LNCaP clone FGC (cell line): ENCODE measurements around the gene SEPTIN10.

ENCODE experiments used
- DNase-seq: peaks from one replicate; pipeline ENCODE4 v3.0.0-alpha.2; 2011; ENCODE audit warnings: low read depth
- H3K4me3 ChIP-seq: 2 replicates; pipeline ENCODE4 v1.5.1; 2011; ENCODE audit warnings: mild to moderate bottlenecking, low read depth, low read length, control low read depth
- CTCF ChIP-seq: IDR thresholded peaks from 2 replicates; pipeline ENCODE4 v1.5.1; 2012; ENCODE audit warnings: mild to moderate bottlenecking; ENCODE audit not compliant: control insufficient read depth, insufficient read depth; ENCODE audit errors: extremely low read depth

Gene SEPTIN10

DNA sequence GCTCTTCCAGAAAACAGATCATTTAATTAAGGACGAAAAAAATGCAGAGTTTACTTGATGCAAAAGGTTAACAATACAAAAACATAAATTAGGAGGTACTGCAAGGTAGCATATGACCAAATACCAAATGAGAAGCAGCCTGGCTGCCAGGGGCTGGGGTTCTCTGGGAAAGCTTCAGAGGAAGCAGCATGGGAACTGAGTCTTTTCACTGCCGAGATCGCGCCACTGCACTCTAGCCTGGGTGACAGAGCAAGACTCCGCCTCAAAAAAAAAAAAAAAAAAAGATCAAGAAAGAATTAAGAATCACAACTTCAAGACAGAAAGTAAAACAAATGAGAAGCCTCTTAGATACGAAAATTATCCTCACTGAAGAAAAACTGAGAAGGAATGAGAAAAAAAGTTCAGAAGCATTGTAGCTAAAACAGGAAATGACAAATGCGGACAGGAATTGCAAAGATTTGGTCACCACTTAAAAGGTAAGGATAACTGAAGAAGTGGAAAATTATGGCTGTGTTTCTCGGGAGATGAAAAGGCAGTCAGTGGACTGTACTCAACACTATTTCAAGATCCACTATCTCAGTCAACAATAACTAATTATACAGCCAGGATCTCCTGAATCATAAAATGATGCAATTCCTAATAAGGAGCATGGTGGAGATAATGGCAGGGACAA lies 4.3 kb downstream of the SEPTIN10 start:
- H3K4me3 ChIP-seq = no peak overlapping the region
- no peak for TF ChIP-seq CTCF
- no peak for DNase-seq

DNA sequence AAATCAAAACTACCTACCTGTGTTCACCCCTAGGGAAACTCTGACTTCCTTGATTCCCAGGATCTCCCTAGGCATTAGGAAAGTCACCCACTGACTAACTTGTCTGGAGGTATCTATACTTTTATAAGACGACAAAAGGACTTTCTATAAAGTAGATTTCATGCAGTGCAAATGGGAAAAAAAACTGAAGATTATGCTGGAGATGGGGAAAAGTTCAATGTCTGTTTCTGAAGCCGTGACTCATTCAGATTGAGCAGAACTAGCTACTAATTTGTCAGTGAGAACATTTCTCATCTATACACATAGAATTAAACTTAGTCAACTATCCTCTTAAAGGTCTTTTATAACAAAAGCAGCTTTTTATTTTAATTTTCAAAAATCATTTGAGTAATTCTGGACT lies 6.0 kb downstream of the SEPTIN10 start:
- H3K4me3 ChIP-seq = no peak overlapping the region
- TF ChIP-seq CTCF = no peak
- no peak for DNase-seq

DNA sequence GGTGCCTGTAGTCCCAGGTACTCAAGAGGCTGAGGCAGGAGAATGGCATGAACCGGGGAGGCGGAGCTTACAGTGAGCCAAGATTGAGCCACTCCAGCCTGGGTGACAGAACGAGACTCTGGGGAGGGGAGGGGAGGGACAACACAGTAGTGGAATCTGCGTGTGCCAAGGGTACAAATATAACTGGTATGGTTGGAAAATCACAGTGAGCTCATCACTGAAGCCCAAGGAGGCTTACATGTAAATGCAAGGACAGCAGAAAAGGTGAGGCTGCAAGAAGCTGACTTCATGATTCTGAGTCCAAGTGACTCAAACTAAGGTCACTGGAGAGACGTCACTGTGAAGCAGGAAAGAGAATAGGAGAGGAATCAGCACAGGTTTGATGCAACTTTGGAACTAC lies 9.2 kb downstream of the SEPTIN10 start:
- no peak for TF ChIP-seq CTCF
- no peak for DNase-seq
- no peak overlapping the region for H3K4me3 ChIP-seq

DNA sequence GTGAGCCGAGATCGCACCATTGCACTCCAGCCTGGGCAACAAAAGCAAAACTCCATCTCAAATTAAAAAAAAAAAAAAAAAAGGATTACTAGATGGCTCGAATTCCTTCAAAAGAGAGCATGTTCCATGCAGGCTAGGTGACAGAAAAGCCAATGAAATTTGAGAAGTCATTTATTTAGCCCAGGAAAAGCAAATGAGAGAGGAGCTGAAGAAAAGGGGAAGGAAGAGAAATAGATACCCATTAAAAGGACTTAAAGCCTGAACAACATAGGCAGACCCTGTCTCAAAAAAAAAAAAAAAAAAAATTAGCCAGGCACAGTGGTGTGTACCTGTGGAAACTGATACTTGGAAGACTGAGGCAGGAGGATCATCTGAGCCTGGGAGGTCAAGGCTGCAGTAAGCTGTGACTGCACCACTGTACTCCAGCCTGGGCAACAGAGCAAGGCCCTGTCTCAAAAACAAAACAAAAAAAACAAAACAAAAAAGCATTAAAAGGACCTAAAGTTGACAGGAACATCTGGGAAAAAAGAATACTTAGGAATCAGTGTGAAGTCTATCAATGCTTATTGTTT lies 11.1 kb downstream of the SEPTIN10 start:
- TF ChIP-seq CTCF = no peak
- H3K4me3 ChIP-seq = no peak overlapping the region
- DNase-seq = no peak

DNA sequence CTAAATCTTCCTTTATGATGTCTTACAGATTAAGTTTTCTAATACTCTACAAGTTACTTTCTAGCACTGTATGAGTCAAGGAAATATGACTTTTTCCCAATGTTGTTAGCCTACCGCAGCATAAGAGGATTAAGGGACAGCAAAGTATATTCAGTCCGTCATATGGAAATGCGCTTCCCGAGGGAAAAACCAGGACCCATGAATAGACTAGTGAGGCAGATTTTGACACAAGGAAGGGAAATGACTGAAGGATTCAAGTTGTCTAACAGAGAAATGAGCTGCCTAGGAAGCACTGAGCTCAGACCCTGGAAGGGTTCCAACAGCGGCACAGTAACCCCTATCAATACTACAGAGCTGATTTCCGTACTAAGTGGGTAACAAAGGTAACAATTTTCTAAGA lies 12.0 kb downstream of the SEPTIN10 start:
- TF ChIP-seq CTCF = no peak
- no peak for DNase-seq
- H3K4me3 ChIP-seq = no peak overlapping the region

GRCh38 chr2:109597283-109597682 lies 16.5 kb downstream of the SEPTIN10 start:
- TF ChIP-seq CTCF = no peak
- no peak overlapping the region for H3K4me3 ChIP-seq
- DNase-seq = no peak

- no peak for DNase-seq
- no peak overlapping the region for H3K4me3 ChIP-seq
- no peak for TF ChIP-seq CTCF
Measured at GRCh38 chr2:109595644-109596043, 18.1 kb downstream of the SEPTIN10 start.
